Gastrocnemius medialis (tissue), 4 donors: ENCODE results near the gene MACROD2.

Source experiments
- POLR2A ChIP-seq, 2 donors: fragments of 450-650 bp; IDR thresholded peaks; one replicate each; pipeline ENCODE4 v1.6.1; 2017; ENCODE audit warnings: antibody characterized with exemption in 2 of 2, mild to moderate bottlenecking in 2 of 2, moderate library complexity in 2 of 2
- TF ChIP-seq, protein P1 (sequence below), 5 experiments: fragments of 450-650 bp in 3 of 5; fragments of 200-600 bp in 2 of 5; sonication (generic) in 2 of 5; IDR thresholded peaks in 4 of 5; conservative IDR thresholded peaks in 1 of 5; 1 replicate in 4 of 5; 2 replicates in 1 of 5; pipeline ENCODE4 v1.5.1; 2016 to 2019; ENCODE audit warnings: antibody characterized with exemption in 5 of 5, mild to moderate bottlenecking in 3 of 5, moderate library complexity in 3 of 5

DNA sequence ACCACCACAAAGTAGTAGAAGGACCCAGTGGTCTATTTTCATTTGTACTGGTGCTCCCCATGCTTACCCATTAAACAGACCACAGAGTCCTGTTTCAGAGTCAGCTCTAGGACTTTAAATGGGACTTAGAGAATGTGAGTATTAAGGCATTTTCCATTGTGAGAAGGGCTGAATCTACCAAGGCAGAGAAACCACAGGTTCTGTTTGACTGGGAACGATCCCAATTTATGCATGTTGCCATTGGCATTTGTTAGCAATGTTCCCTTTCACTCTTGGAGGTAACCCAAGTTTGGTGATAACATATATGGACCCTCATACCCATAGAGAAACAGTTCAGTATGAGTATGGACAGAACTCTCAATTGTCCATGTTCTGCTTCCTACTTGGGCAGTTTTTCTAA lies 1905.1 kb downstream of the MACROD2 start:
- TF ChIP-seq POLR2A (IDR thresholded peaks at IDR 0.05): no peak
- TF ChIP-seq, protein P1, sequence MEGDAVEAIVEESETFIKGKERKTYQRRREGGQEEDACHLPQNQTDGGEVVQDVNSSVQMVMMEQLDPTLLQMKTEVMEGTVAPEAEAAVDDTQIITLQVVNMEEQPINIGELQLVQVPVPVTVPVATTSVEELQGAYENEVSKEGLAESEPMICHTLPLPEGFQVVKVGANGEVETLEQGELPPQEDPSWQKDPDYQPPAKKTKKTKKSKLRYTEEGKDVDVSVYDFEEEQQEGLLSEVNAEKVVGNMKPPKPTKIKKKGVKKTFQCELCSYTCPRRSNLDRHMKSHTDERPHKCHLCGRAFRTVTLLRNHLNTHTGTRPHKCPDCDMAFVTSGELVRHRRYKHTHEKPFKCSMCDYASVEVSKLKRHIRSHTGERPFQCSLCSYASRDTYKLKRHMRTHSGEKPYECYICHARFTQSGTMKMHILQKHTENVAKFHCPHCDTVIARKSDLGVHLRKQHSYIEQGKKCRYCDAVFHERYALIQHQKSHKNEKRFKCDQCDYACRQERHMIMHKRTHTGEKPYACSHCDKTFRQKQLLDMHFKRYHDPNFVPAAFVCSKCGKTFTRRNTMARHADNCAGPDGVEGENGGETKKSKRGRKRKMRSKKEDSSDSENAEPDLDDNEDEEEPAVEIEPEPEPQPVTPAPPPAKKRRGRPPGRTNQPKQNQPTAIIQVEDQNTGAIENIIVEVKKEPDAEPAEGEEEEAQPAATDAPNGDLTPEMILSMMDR (IDR thresholded peaks at IDR 0.05 in 4 of 5, conservative IDR thresholded peaks at IDR 0.05 in 1 of 5): no peak
